Endothelial cell (in vitro differentiated cells): ENCODE measurements around the gene FGD2. TPM values are rescaled to one million over a fixed set of nuclear protein-coding genes. Genes with fewer than 3 reads are reported as not detected.

Source experiments
- DNase-seq: peaks from one replicate; pipeline ENCODE4 v3.0.0; 2021; ENCODE audit warnings: low spot score
- H3K27ac Mint-ChIP-seq: one replicate; pipeline ENCODE4 v1.8.0; 2021; ENCODE audit warnings: mixed read lengths, inconsistent platforms; ENCODE audit not compliant: unreplicated experiment
- H3K27me3 Mint-ChIP-seq: one replicate; pipeline ENCODE4 v1.8.0; 2021; ENCODE audit warnings: mild to moderate bottlenecking, moderate library complexity, mixed read lengths, inconsistent platforms; ENCODE audit not compliant: unreplicated experiment
- H3K36me3 Mint-ChIP-seq: one replicate; pipeline ENCODE4 v1.8.0; 2021; ENCODE audit warnings: mild to moderate bottlenecking, low read depth, mixed read lengths, inconsistent platforms; ENCODE audit not compliant: unreplicated experiment
- H3K4me1 Mint-ChIP-seq: one replicate; pipeline ENCODE4 v1.8.0; 2021; ENCODE audit warnings: mild to moderate bottlenecking, mixed read lengths, inconsistent platforms; ENCODE audit not compliant: unreplicated experiment
- H3K4me3 Mint-ChIP-seq: one replicate; pipeline ENCODE4 v1.8.0; 2021; ENCODE audit warnings: mild to moderate bottlenecking, mixed read lengths, inconsistent platforms; ENCODE audit not compliant: unreplicated experiment
- H3K9me3 Mint-ChIP-seq: one replicate; pipeline ENCODE4 v1.8.0; 2021; ENCODE audit warnings: mixed read lengths, inconsistent platforms; ENCODE audit not compliant: unreplicated experiment
- total RNA-seq: library from RNA; stranded (reverse); fragmentation: NEBNext Ultra II Directional; extraction: Animal tissue kit (Norgen Biotek cat#: 25700); gene quantifications from one replicate; pipeline ENCODE4 v1.2.1, GENCODE V29; 2021; ENCODE audit not compliant: unreplicated experiment
- TF ChIP-seq, protein P1 (sequence below): fragments of 200-600 bp; sonication (generic); IDR thresholded peaks from one replicate; pipeline ENCODE4 v1.5.0; 2021; ENCODE audit warnings: antibody characterized with exemption; ENCODE audit not compliant: unreplicated experiment

The FGD2 gene
- total RNA-seq, 1 donor from 2014 or later: 0.10 TPM

DNA sequence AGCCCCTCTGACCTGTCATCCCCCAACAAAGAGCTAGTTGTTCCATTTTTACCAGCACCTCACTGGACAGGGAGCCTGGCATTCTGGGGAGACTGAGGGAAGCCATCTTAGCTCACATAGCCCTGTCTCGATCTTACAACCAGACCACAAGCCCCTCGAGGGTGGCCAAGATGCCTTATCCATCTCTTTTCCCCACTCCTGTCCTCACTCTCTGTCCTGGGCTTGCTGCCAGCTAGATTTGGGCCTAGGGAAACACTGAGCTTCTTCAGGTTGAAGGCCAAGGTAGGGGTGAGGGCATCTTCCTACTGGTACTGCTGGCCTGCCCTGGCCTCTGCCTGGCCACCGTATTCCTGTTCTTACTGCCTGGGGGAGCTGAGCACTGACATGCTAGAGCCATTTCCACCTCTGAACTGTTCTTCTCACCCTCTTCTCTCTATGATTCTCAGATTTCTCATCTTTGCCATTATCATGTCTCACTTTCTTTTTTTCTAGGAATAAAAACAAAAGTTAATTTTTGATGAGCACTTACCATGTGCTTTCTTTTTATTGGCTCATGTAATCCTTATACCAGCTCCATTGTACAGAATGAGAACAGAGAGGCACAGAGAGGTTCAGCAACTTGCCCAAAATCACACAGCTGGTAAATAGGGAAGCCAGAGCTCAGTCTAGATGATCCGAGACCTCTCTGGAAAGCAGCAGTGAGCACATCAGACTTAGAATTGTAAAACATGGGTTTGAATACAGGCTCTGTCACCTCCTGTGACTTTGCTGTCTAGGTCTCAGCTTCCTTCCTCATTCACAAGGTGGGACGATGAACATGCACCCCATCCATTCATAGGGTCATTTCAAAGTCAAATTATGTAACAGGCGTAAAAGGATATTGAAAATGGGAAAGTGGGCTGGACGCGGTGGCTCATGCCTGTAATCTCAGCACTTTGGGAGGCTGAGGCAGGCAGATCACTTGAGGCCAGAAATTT, 28.7 kb downstream of the FGD2 start:
- no peak for DNase-seq
- no peaks in the 10 kb centered on the region for H3K36me3 Mint-ChIP-seq
- peaks cover 7% of the 10 kb centered on the region for H3K27me3 Mint-ChIP-seq
- no peaks in the 10 kb centered on the region for H3K4me1 Mint-ChIP-seq
- TF ChIP-seq, protein P1, sequence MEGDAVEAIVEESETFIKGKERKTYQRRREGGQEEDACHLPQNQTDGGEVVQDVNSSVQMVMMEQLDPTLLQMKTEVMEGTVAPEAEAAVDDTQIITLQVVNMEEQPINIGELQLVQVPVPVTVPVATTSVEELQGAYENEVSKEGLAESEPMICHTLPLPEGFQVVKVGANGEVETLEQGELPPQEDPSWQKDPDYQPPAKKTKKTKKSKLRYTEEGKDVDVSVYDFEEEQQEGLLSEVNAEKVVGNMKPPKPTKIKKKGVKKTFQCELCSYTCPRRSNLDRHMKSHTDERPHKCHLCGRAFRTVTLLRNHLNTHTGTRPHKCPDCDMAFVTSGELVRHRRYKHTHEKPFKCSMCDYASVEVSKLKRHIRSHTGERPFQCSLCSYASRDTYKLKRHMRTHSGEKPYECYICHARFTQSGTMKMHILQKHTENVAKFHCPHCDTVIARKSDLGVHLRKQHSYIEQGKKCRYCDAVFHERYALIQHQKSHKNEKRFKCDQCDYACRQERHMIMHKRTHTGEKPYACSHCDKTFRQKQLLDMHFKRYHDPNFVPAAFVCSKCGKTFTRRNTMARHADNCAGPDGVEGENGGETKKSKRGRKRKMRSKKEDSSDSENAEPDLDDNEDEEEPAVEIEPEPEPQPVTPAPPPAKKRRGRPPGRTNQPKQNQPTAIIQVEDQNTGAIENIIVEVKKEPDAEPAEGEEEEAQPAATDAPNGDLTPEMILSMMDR: no peak
- no peaks in the 10 kb centered on the region for H3K9me3 Mint-ChIP-seq
- no peak overlapping the region for H3K4me3 Mint-ChIP-seq
- no peak overlapping the region for H3K27ac Mint-ChIP-seq

DNA sequence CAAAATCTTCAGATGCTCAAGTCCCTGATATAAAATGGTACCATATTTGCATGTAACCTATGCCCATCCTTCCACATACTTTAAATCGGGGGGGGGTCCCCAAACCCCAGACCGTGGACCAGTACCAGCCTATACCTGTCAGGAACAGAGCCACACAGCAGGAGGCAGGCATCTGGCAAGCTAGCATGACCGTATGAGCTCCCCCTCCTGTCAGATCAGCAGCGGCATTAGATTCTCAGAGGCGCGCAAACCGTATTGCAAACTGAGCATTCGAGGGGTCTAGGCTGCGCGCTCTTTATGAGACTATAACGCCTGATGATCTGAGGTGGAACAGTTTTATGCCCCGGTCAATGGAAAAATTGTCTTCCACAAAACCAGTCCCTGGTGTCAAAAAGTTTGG, 30.7 kb downstream of the FGD2 start:
- Mint-ChIP-seq H3K4me3 (no peak overlapping the region), H3K27me3 (peaks cover 7% of the 10 kb centered on the region), H3K27ac (no peak overlapping the region), H3K36me3 (no peaks in the 10 kb centered on the region), H3K9me3 (no peaks in the 10 kb centered on the region), H3K4me1 (no peaks in the 10 kb centered on the region)
- no peak for DNase-seq
- TF ChIP-seq, protein P1: no peak

DNA sequence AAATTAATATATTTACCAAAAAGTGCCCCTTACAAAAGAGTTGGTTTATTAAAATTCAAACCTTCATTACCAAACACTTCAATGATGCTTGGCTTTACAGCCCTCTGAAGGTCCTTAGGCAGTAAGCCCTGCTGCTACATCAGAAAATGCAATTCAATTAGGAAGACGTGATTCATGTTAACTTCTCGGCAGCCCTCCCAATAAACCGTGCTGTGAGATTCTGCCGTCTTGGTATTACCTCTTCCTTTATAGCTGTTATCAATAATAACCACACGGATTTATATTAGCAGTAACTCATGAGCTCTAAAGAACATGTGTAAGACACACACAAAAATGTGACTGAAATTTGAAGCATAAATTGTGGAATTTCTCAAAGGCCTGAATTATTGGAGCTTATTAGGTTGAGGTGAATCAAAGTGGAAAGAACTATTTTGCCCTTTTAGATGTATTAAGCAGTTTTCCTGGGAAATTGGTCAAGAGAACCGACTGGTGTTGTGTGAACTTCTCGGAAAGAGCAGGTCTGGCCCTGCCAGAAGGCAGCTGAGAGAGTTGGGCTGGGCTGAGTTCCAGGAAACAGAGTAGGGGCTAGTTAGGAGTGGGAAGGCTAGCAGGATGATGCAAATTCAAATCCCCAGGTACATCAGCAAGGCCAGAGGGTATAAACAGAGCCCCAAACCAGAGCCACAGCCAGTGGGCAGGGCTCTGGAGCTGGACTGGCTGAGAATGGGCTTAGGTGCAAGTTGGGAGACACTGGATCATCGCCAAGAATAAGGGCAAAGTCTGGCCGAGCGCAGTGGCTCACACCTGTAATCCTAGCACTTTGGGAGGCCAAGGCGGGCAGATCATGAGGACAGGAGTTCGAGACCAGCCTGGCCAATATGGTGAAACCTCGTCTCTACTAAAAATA, 33.1 kb downstream of the FGD2 start:
- H3K36me3 Mint-ChIP-seq: no peaks in the 10 kb centered on the region
- no peaks in the 10 kb centered on the region for H3K9me3 Mint-ChIP-seq
- peaks cover 1% of the 10 kb centered on the region for H3K27me3 Mint-ChIP-seq
- DNase-seq: no peak
- TF ChIP-seq, protein P1: no peak
- no peak overlapping the region for H3K27ac Mint-ChIP-seq
- H3K4me3 Mint-ChIP-seq: no peak overlapping the region
- H3K4me1 Mint-ChIP-seq: no peaks in the 10 kb centered on the region

DNA sequence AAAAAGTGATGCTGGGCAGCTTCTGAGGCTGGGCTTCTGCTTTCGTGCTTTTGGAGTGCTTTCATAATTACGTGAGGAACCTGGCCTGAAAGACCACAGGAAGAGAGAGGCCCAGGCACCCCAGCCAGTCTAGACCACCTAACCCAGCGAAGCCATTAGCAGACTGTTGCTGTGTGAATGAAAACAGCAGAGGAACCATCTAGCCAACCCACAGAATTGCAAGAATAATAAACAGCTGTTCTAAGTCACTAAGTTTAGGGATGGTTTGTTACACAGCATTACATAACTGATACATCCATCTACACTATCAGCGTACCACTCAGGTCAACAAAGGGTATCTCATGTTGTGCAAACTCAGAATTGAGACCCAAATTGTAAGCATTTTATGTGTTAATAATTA, 34.5 kb downstream of the FGD2 start:
- Mint-ChIP-seq H3K27ac (no peak overlapping the region), H3K36me3 (no peaks in the 10 kb centered on the region), H3K4me1 (no peaks in the 10 kb centered on the region), H3K4me3 (no peak overlapping the region), H3K27me3 (no peaks in the 10 kb centered on the region), H3K9me3 (no peaks in the 10 kb centered on the region)
- TF ChIP-seq, protein P1: no peak
- no peak for DNase-seq
